ENCODE data around the gene INSC.

INSC gene

DNA sequence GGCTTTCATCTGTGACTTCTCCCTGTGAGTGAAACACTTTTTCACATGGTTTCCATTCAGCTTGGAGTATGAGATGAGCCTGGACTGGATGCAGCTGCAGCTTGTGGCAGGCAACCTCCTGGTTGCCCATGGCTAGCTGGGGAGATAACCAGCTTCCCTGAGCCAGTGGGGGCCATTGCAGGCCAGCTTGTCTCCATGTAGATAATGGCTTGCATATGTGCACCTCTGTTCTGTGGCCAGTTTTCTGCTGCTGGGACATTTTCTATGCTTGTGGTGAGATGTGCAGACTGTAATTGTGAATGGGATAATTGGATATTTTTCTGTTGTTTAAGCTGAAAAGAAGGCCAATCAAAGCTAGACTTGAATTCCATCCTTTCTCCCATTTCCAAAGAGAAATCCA is 38.5 kb downstream of the INSC start:
- H3K79me2 ChIP-seq (ENCODE audit: control insufficient read depth, insufficient read depth, low read length, poor library complexity), result no peaks in the 10 kb centered on the region
- no peaks in the 10 kb centered on the region for H3K36me3 ChIP-seq (ENCODE audit: control insufficient read depth in 1 of 2, insufficient read depth in 2 of 2, low read length in 2 of 2)
- H3K9ac ChIP-seq (ENCODE audit: low read length), result no peak overlapping the region
- no peak for DNase-seq
- no peak overlapping the region for H3K4me3 ChIP-seq (ENCODE audit: low read depth, low read length)
- H3K9me3 ChIP-seq (ENCODE audit: insufficient read depth, low read depth, low read length), result no peaks in the 10 kb centered on the region
- no peak overlapping the region for H2AFZ ChIP-seq (ENCODE audit: insufficient read depth, low read length, poor library complexity)
- H2AK5ac ChIP-seq (ENCODE audit: low read length), result no peak overlapping the region
- H4K8ac ChIP-seq (ENCODE audit: low read depth, low read length), result no peak overlapping the region
- no peak overlapping the region for H3K23ac ChIP-seq (ENCODE audit: low read length)
- H3K79me1 ChIP-seq (ENCODE audit: low read length), result no peaks in the 10 kb centered on the region
- H3K4ac ChIP-seq (ENCODE audit: low read depth, low read length), result no peak overlapping the region
- H3K18ac ChIP-seq (ENCODE audit: low read length), result no peak overlapping the region
- H4K91ac ChIP-seq (ENCODE audit: low read depth, low read length), result no peak overlapping the region
- H3K14ac ChIP-seq (ENCODE audit: low read length), result no peak overlapping the region
- H4K12ac ChIP-seq (ENCODE audit: low read depth, low read length), result no peak overlapping the region
- no peaks in the 10 kb centered on the region for H3K27me3 ChIP-seq (ENCODE audit: insufficient read depth, low read length)
- H3K4me2 ChIP-seq (ENCODE audit: low read length), result no peak overlapping the region
- no peak overlapping the region for H2BK5ac ChIP-seq (ENCODE audit: low read depth, low read length, poor library complexity)
- no peak overlapping the region for H3K27ac ChIP-seq (ENCODE audit: low read depth, low read length)
- H3K4me1 ChIP-seq (ENCODE audit: control insufficient read depth in 1 of 2, insufficient read depth in 2 of 2, low read length in 2 of 2), result no peaks in the 10 kb centered on the region
- no peak overlapping the region for H2BK12ac ChIP-seq (ENCODE audit: low read length)
- no peak overlapping the region for H2BK120ac ChIP-seq (ENCODE audit: insufficient read depth, low read length, poor library complexity)

DNA sequence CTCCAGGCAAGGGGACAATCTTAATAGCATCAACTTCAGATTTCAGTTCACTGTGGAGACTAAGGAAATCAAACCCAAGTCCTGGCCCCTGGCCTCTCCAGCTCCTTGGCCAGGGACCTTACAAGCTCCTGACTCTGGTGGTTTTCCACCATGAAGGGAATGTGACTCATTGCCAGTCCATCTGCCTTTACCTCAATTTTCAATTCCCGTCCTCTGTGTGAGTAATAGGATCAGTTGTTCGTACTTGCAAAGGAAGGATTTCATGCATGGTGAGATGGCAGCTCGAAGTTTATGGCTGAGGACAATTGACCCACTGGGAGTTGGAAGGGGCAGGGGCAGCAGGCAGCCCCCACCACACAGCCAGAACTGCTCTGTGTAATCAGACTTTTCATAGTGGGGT is 42.5 kb downstream of the INSC start:
- Histone ChIP-seq H3K79me2 (ENCODE audit: control insufficient read depth, insufficient read depth, low read length, poor library complexity) (no peaks in the 10 kb centered on the region), H3K9ac (ENCODE audit: low read length) (no peak overlapping the region), H3K9me3 (ENCODE audit: insufficient read depth, low read depth, low read length) (no peaks in the 10 kb centered on the region), H4K12ac (ENCODE audit: low read depth, low read length) (no peak overlapping the region), H3K4me1 (ENCODE audit: control insufficient read depth in 1 of 2, insufficient read depth in 2 of 2, low read length in 2 of 2) (no peaks in the 10 kb centered on the region), H2BK12ac (ENCODE audit: low read length) (no peak overlapping the region), H3K79me1 (ENCODE audit: low read length) (no peaks in the 10 kb centered on the region), H2AFZ (ENCODE audit: insufficient read depth, low read length, poor library complexity) (no peak overlapping the region), H3K4me2 (ENCODE audit: low read length) (no peak overlapping the region), H4K8ac (ENCODE audit: low read depth, low read length) (no peak overlapping the region), H2BK120ac (ENCODE audit: insufficient read depth, low read length, poor library complexity) (no peak overlapping the region), H3K4me3 (ENCODE audit: low read depth, low read length) (no peak overlapping the region), H4K91ac (ENCODE audit: low read depth, low read length) (no peak overlapping the region), H2AK5ac (ENCODE audit: low read length) (no peak overlapping the region), H3K36me3 (ENCODE audit: control insufficient read depth in 1 of 2, insufficient read depth in 2 of 2, low read length in 2 of 2) (no peaks in the 10 kb centered on the region), H2BK5ac (ENCODE audit: low read depth, low read length, poor library complexity) (no peak overlapping the region), H3K27ac (ENCODE audit: low read depth, low read length) (no peak overlapping the region), H3K18ac (ENCODE audit: low read length) (no peak overlapping the region), H3K4ac (ENCODE audit: low read depth, low read length) (no peak overlapping the region), H3K27me3 (ENCODE audit: insufficient read depth, low read length) (no peaks in the 10 kb centered on the region), H3K14ac (ENCODE audit: low read length) (no peak overlapping the region), H3K23ac (ENCODE audit: low read length) (no peak overlapping the region)
- no CpG with 5 or more reads among the region's 3 CpGs for WGBS (ENCODE audit: extremely low coverage, insufficient coverage, insufficient read length)
- peak; percentile 20 to 33 for DNase-seq

DNA sequence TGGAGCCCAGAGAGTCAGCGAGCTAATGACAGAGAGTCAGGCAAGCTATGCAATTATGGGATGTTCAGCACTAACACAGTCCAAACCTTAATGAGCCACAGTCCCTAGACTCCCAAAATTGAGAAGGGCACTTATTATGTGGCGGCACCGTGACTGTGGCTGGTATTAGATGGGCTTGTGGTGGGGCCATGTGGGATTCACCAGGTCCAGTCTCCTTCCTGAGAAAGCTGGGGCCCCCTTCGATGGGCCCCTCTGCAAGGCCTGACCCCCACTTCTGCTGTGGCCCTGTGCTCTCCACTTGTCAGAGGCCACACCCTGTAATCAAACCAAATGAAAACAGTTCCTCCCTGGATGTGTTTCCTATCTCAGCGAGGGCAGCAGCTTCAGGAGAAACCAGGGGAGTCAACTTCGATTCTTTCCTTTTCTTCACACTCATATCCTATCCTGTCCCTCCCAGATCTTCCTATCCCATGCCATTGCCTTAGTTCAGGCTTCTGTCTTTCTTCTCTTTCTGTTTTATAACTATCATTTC is 42.9 kb downstream of the INSC start:
- Histone ChIP-seq H3K23ac (ENCODE audit: low read length) (no peak overlapping the region), H3K4me3 (ENCODE audit: low read depth, low read length) (no peak overlapping the region), H3K79me1 (ENCODE audit: low read length) (no peaks in the 10 kb centered on the region), H4K91ac (ENCODE audit: low read depth, low read length) (no peak overlapping the region), H2BK12ac (ENCODE audit: low read length) (no peak overlapping the region), H3K36me3 (ENCODE audit: control insufficient read depth in 1 of 2, insufficient read depth in 2 of 2, low read length in 2 of 2) (no peaks in the 10 kb centered on the region), H4K8ac (ENCODE audit: low read depth, low read length) (no peak overlapping the region), H3K4ac (ENCODE audit: low read depth, low read length) (no peak overlapping the region), H3K18ac (ENCODE audit: low read length) (no peak overlapping the region), H3K9me3 (ENCODE audit: insufficient read depth, low read depth, low read length) (no peaks in the 10 kb centered on the region), H3K27ac (ENCODE audit: low read depth, low read length) (no peak overlapping the region), H3K14ac (ENCODE audit: low read length) (no peak overlapping the region), H3K27me3 (ENCODE audit: insufficient read depth, low read length) (no peaks in the 10 kb centered on the region), H3K79me2 (ENCODE audit: control insufficient read depth, insufficient read depth, low read length, poor library complexity) (no peaks in the 10 kb centered on the region), H3K4me1 (ENCODE audit: control insufficient read depth in 1 of 2, insufficient read depth in 2 of 2, low read length in 2 of 2) (no peaks in the 10 kb centered on the region), H4K12ac (ENCODE audit: low read depth, low read length) (no peak overlapping the region), H3K4me2 (ENCODE audit: low read length) (no peak overlapping the region), H3K9ac (ENCODE audit: low read length) (no peak overlapping the region), H2BK5ac (ENCODE audit: low read depth, low read length, poor library complexity) (no peak overlapping the region), H2AK5ac (ENCODE audit: low read length) (no peak overlapping the region), H2BK120ac (ENCODE audit: insufficient read depth, low read length, poor library complexity) (no peak overlapping the region), H2AFZ (ENCODE audit: insufficient read depth, low read length, poor library complexity) (no peak overlapping the region)
- WGBS (ENCODE audit: extremely low coverage, insufficient coverage, insufficient read length), result no CpG with 5 or more reads among the region's 6 CpGs
- no peak for DNase-seq

DNA sequence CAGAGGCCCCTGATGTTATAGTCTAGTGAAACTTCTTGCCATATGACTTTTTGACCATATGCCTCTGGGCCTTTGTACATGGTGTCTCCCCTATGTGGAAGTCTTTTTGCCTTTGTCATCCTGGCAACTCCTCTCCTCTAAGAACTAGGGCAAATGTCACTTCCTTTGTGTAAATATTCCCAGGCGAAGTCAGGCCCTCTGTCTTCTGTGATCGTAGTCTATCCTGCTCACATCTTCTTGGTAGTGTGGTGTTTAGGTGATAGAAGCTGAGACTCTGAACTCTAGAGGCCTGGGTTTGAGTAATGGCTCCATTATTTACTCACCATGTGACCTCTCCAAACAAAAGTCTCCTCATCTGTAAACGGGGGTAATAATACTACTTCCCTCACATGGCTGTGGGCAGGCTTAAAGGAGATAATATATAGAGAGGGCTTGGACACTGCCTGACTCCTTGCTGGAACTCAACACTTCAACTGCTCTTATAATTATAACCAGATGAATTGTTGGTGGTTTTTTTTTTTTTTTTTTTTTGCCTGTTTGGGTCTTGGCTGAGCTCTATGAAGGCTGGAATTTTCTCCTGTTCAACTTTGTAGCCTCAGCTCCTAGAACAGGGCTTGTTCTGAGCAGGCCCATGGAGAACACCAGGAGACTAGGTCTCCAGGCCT is 43.8 kb downstream of the INSC start:
- no CpG with 5 or more reads among the region's 3 CpGs for WGBS (ENCODE audit: extremely low coverage, insufficient coverage, insufficient read length)
- H2BK120ac ChIP-seq (ENCODE audit: insufficient read depth, low read length, poor library complexity), result no peak overlapping the region
- no peaks in the 10 kb centered on the region for H3K4me1 ChIP-seq (ENCODE audit: control insufficient read depth in 1 of 2, insufficient read depth in 2 of 2, low read length in 2 of 2)
- no peak overlapping the region for H2AFZ ChIP-seq (ENCODE audit: insufficient read depth, low read length, poor library complexity)
- H3K4me2 ChIP-seq (ENCODE audit: low read length), result no peak overlapping the region
- H2BK12ac ChIP-seq (ENCODE audit: low read length), result no peak overlapping the region
- no peak overlapping the region for H3K4me3 ChIP-seq (ENCODE audit: low read depth, low read length)
- H3K79me1 ChIP-seq (ENCODE audit: low read length), result no peaks in the 10 kb centered on the region
- no peak overlapping the region for H3K27ac ChIP-seq (ENCODE audit: low read depth, low read length)
- H3K23ac ChIP-seq (ENCODE audit: low read length), result no peak overlapping the region
- H3K9ac ChIP-seq (ENCODE audit: low read length), result no peak overlapping the region
- no peaks in the 10 kb centered on the region for H3K79me2 ChIP-seq (ENCODE audit: control insufficient read depth, insufficient read depth, low read length, poor library complexity)
- H3K18ac ChIP-seq (ENCODE audit: low read length), result no peak overlapping the region
- H3K36me3 ChIP-seq (ENCODE audit: control insufficient read depth in 1 of 2, insufficient read depth in 2 of 2, low read length in 2 of 2), result no peaks in the 10 kb centered on the region
- no peak overlapping the region for H3K14ac ChIP-seq (ENCODE audit: low read length)
- H3K9me3 ChIP-seq (ENCODE audit: insufficient read depth, low read depth, low read length), result no peaks in the 10 kb centered on the region
- H2BK5ac ChIP-seq (ENCODE audit: low read depth, low read length, poor library complexity), result no peak overlapping the region
- H3K4ac ChIP-seq (ENCODE audit: low read depth, low read length), result no peak overlapping the region
- DNase-seq, result peak; percentile 37 to 46
- H3K27me3 ChIP-seq (ENCODE audit: insufficient read depth, low read length), result no peaks in the 10 kb centered on the region
- H2AK5ac ChIP-seq (ENCODE audit: low read length), result no peak overlapping the region
- H4K8ac ChIP-seq (ENCODE audit: low read depth, low read length), result no peak overlapping the region
- no peak overlapping the region for H4K91ac ChIP-seq (ENCODE audit: low read depth, low read length)
- H4K12ac ChIP-seq (ENCODE audit: low read depth, low read length), result no peak overlapping the region

Measured in trophoblast cell (in vitro differentiated cells and primary cell).